NB4 (cell line): ENCODE data around the gene TNIP3.

ENCODE experiments used
- CTCF ChIP-seq: IDR thresholded peaks from one replicate; pipeline ENCODE4 v1.5.1; 2012; ENCODE audit warnings: low read depth, low read length
- MAX ChIP-seq: IDR thresholded peaks from 2 replicates; pipeline ENCODE4 v1.6.1; 2011; ENCODE audit warnings: low read depth, low read length
- MYC ChIP-seq: IDR thresholded peaks from 2 replicates; pipeline ENCODE4 v1.6.1; 2011; ENCODE audit warnings: low read depth, low read length
- POLR2A ChIP-seq: IDR thresholded peaks from 2 replicates; pipeline ENCODE4 v1.6.1; 2011; ENCODE audit warnings: mild to moderate bottlenecking; ENCODE audit not compliant: insufficient read length; ENCODE audit errors: extremely low read depth

DNA sequence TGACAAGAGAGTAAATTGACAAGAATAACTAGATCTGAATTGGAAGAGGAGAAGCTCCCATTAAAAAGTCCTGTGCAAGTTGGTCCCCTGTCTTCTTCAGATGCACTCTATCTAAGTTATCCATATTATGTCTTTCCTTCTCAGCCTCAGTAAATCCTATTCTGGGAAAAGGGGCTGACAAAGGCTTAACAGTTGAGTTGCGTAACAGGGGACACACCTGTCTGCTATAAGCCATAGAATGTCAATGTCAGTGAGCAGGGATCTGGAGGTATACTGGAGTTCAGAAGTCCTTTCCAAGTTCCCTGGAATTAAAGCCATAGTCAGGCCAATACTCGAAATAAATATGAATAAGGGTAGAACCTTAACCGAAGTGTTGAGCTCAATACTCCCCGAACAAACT, 26.3 kb upstream of the TNIP3 start:
- TF ChIP-seq CTCF (no peak), POLR2A (no peak), MAX (no peak), MYC (no peak)
